Stimulated activated CD4-positive, alpha-beta T cell treated with anti-CD3 and anti-CD28 coated beads, Interleukin-15, amount 100 ng/mL, for 24 hours (primary cell): ENCODE results near the gene LYRM4.

ENCODE experiments used
- DNase-seq: peaks from one replicate; pipeline ENCODE4 v3.0.0-alpha.2; 2020

The LYRM4 gene

GRCh38 chr6:5172041-5172653, 88.6 kb downstream of the LYRM4 start:
- DNase-seq = no peak

- no peak for DNase-seq
Observed at GRCh38 chr6:5167501-5167900, 93.2 kb downstream of the LYRM4 start.

- DNase-seq = no peak
Observed at GRCh38 chr6:5164092-5164491, 96.7 kb downstream of the LYRM4 start.

GRCh38 chr6:5163247-5163646, 97.5 kb downstream of the LYRM4 start:
- no peak for DNase-seq

- no peak for DNase-seq
Observed at GRCh38 chr6:5162355-5162754, 98.4 kb downstream of the LYRM4 start.

- DNase-seq = no peak
Observed at GRCh38 chr6:5160206-5160605, 100.5 kb downstream of the LYRM4 start.

- DNase-seq = no peak
Observed at GRCh38 chr6:5159162-5159561, 101.6 kb downstream of the LYRM4 start.

- DNase-seq = no peak
Observed at GRCh38 chr6:5158180-5158579, 102.6 kb downstream of the LYRM4 start.

- no peak for DNase-seq
Observed at GRCh38 chr6:5157621-5158138, 103.1 kb downstream of the LYRM4 start.

- no peak for DNase-seq
Observed at GRCh38 chr6:5156627-5157026, 104.1 kb downstream of the LYRM4 start.

GRCh38 chr6:5155906-5156305, 104.8 kb downstream of the LYRM4 start:
- no peak for DNase-seq

- DNase-seq = no peak
Observed at GRCh38 chr6:5153186-5153585, 107.6 kb downstream of the LYRM4 start.

GRCh38 chr6:5152460-5152859, 108.3 kb downstream of the LYRM4 start:
- DNase-seq = no peak

GRCh38 chr6:5151955-5152401, 108.8 kb downstream of the LYRM4 start:
- no peak for DNase-seq

GRCh38 chr6:5151360-5151954, 109.3 kb downstream of the LYRM4 start:
- DNase-seq = no peak

- no peak for DNase-seq
Observed at GRCh38 chr6:5150551-5151075, 110.1 kb downstream of the LYRM4 start.

GRCh38 chr6:5149891-5150290, 110.9 kb downstream of the LYRM4 start:
- no peak for DNase-seq

GRCh38 chr6:5149159-5149704, 111.5 kb downstream of the LYRM4 start:
- DNase-seq = no peak

GRCh38 chr6:5146398-5146797, 114.4 kb downstream of the LYRM4 start:
- no peak for DNase-seq

GRCh38 chr6:5143634-5144311, 117.0 kb downstream of the LYRM4 start:
- peak; percentile 86 for DNase-seq

GRCh38 chr6:5142915-5143314, 117.8 kb downstream of the LYRM4 start:
- DNase-seq = no peak

GRCh38 chr6:5142131-5142530, 118.6 kb downstream of the LYRM4 start:
- no peak for DNase-seq

GRCh38 chr6:5141046-5141445, 119.7 kb downstream of the LYRM4 start:
- no peak for DNase-seq
